Panc1 (cell line): ENCODE results near the gene PEPD. TPM values are rescaled to one million over a fixed set of nuclear protein-coding genes. Genes with fewer than 3 reads are reported as not detected.

ENCODE experiments used
- ATAC-seq: fragments of 200-7000 bp; cut with Tn5 transposase; 2 replicates; pipeline ENCODE4 v1.9.1; 2020; ENCODE audit warnings: mild to moderate bottlenecking, moderate library complexity
- BruUV-seq: library from RNA; stranded (reverse); fragments of 400-500 nt; replicated peaks from 2 replicates; lab custom pipeline; 2021; lab: Mats Ljungman, UMichigan
- CTCF ChIA-PET: fragments of 300-600 bp; sonication (Branson Sonifier 250); formaldehyde crosslinking; loops from one replicate; lab custom pipeline; 2022; ENCODE audit warnings: antibody characterized with exemption; lab: Charles Lee
- POLR2A ChIA-PET: fragments of 300-600 bp; sonication (Branson Sonifier 250); formaldehyde crosslinking; loops from one replicate; lab custom pipeline; 2022; ENCODE audit warnings: antibody characterized with exemption; lab: Charles Lee
- DNase-seq: peaks from one replicate; pipeline ENCODE4 v3.0.0-alpha.2; 2010; ENCODE audit warnings: low read depth, low spot score
- H3K27ac ChIP-seq: 2 replicates; pipeline ENCODE4 v1.5.1; 2011; ENCODE audit warnings: mild to moderate bottlenecking, low read length, inconsistent platforms
- H3K27me3 ChIP-seq: fragments of 200-500 bp; sonication (Bioruptor generic); 2 replicates; pipeline ENCODE4 v1.6.0; 2014; ENCODE audit warnings: low read length, inconsistent platforms; ENCODE audit not compliant: control insufficient read depth, insufficient read depth
- H3K36me3 ChIP-seq: fragments of 200-500 bp; sonication (Bioruptor generic); 2 replicates; pipeline ENCODE4 v1.5.1; 2014; ENCODE audit warnings: inconsistent platforms, mild to moderate bottlenecking, low read length, moderate library complexity; ENCODE audit not compliant: control insufficient read depth, insufficient read depth
- H3K4me1 ChIP-seq: 2 replicates; pipeline ENCODE4 v1.5.1; 2011; ENCODE audit warnings: inconsistent platforms, mild to moderate bottlenecking, low read length, moderate library complexity; ENCODE audit not compliant: control insufficient read depth, insufficient read depth
- H3K4me3 ChIP-seq, 2 experiments: 2 replicates each; pipeline ENCODE4 v1.5.1; 2011 to 2012; ENCODE audit warnings: low read depth in 2 of 2, low read length in 2 of 2, mild to moderate bottlenecking in 2 of 2, inconsistent platforms in 1 of 2, moderate library complexity in 1 of 2
- H3K9me3 ChIP-seq: fragments of 200-500 bp; sonication (Bioruptor generic); 2 replicates; pipeline ENCODE4 v1.5.1; 2014; ENCODE audit warnings: low read depth, mild to moderate bottlenecking, inconsistent platforms, low read length, moderate library complexity; ENCODE audit not compliant: control insufficient read depth, insufficient read depth
- POLR2AphosphoS5 ChIP-seq: IDR thresholded peaks from 2 replicates; pipeline ENCODE4 v1.6.1; 2012; ENCODE audit warnings: mild to moderate bottlenecking, low read depth, low read length, moderate library complexity
- SIN3A ChIP-seq: IDR thresholded peaks from 2 replicates; pipeline ENCODE4 v1.6.1; 2012; ENCODE audit warnings: low read depth, mild to moderate bottlenecking, low read length, moderate library complexity, borderline replicate concordance; ENCODE audit not compliant: insufficient read depth
- TCF7L2 ChIP-seq: IDR thresholded peaks from 2 replicates; pipeline ENCODE4 v1.6.1; 2011; ENCODE audit warnings: mild to moderate bottlenecking, low read depth, low read length, inconsistent platforms
- in situ Hi-C: cut with HindIII; loops from 2 replicates; pipeline ENCODE4 v1.10.0; 2016; ENCODE audit warnings: low sequenced_read_pairs, low pct_unique_long_range_greater_than_20kb
- intact Hi-C: fragments of 100-400 bp; cut with micrococcal nuclease; formaldehyde crosslinking; loops from one replicate; pipeline ENCODE4 v1.10.0; 2022; ENCODE audit not compliant: unreplicated experiment
- total RNA-seq: library from RNA; stranded (reverse); gene quantifications from one replicate; pipeline ENCODE4 v1.2.1, GENCODE V29; 2021; ENCODE audit not compliant: unreplicated experiment
- TF ChIP-seq, protein P1 (sequence below): fragments of 450-650 bp; IDR thresholded peaks from 2 replicates; pipeline ENCODE4 v1.5.1; 2017; ENCODE audit warnings: mild to moderate bottlenecking
- TF ChIP-seq, protein P2 (sequence below), 2 experiments: IDR thresholded peaks; 2 replicates each; pipeline ENCODE4 v1.6.1; 2011 to 2012; ENCODE audit warnings: low read depth in 2 of 2, control low read depth in 1 of 2, low read length in 1 of 2, mild to moderate bottlenecking in 1 of 2, moderate library complexity in 1 of 2; ENCODE audit not compliant: insufficient read depth in 1 of 2

Gene PEPD
- total RNA-seq, 1 experiment from 2014 or later = 102 TPM

DNA sequence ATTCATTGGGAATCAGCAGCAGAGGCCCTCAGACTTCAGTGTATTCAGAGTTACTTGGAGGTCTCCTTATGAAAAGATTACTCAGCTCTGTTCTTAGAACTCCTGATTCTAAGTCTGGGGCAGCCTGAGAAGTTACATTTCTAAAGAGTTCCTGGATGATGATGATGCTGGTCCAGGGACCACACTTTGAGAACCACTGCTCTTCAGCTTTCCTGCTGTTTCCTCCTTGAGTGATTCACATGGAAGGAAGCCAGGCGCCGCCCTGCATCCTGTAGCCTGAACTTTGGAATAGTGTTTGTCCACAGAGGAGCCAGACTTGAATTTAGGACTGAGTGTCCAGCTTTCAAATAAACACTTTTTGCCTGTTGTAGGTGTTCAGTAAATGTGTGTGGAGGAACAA lies 145.2 kb downstream of the PEPD start:
- H3K4me3 ChIP-seq = peak overlapping the region in 1 of 2 experiments; percentile 96; a peak in 1 of 4 replicates
- in situ Hi-C loops = no loop called here
- H3K9me3 ChIP-seq = no peaks in the 10 kb centered on the region
- no TSS peak for BruUV-seq
- POLR2A ChIA-PET = no interaction called here
- CTCF ChIA-PET = no interaction called here
- DNase-seq = peak; percentile 64
- H3K4me1 ChIP-seq = peaks cover 39% of the 10 kb centered on the region
- no peak overlapping the region for H3K27ac ChIP-seq
- H3K36me3 ChIP-seq = peaks cover 5% of the 10 kb centered on the region; the same call in 1 of the 2 replicates
- intact Hi-C loops = no loop called here
- TF ChIP-seq, protein P1, sequence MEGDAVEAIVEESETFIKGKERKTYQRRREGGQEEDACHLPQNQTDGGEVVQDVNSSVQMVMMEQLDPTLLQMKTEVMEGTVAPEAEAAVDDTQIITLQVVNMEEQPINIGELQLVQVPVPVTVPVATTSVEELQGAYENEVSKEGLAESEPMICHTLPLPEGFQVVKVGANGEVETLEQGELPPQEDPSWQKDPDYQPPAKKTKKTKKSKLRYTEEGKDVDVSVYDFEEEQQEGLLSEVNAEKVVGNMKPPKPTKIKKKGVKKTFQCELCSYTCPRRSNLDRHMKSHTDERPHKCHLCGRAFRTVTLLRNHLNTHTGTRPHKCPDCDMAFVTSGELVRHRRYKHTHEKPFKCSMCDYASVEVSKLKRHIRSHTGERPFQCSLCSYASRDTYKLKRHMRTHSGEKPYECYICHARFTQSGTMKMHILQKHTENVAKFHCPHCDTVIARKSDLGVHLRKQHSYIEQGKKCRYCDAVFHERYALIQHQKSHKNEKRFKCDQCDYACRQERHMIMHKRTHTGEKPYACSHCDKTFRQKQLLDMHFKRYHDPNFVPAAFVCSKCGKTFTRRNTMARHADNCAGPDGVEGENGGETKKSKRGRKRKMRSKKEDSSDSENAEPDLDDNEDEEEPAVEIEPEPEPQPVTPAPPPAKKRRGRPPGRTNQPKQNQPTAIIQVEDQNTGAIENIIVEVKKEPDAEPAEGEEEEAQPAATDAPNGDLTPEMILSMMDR = no peak
- no peak for TF ChIP-seq POLR2AphosphoS5
- TF ChIP-seq TCF7L2 = no peak
- TF ChIP-seq, protein P2, sequence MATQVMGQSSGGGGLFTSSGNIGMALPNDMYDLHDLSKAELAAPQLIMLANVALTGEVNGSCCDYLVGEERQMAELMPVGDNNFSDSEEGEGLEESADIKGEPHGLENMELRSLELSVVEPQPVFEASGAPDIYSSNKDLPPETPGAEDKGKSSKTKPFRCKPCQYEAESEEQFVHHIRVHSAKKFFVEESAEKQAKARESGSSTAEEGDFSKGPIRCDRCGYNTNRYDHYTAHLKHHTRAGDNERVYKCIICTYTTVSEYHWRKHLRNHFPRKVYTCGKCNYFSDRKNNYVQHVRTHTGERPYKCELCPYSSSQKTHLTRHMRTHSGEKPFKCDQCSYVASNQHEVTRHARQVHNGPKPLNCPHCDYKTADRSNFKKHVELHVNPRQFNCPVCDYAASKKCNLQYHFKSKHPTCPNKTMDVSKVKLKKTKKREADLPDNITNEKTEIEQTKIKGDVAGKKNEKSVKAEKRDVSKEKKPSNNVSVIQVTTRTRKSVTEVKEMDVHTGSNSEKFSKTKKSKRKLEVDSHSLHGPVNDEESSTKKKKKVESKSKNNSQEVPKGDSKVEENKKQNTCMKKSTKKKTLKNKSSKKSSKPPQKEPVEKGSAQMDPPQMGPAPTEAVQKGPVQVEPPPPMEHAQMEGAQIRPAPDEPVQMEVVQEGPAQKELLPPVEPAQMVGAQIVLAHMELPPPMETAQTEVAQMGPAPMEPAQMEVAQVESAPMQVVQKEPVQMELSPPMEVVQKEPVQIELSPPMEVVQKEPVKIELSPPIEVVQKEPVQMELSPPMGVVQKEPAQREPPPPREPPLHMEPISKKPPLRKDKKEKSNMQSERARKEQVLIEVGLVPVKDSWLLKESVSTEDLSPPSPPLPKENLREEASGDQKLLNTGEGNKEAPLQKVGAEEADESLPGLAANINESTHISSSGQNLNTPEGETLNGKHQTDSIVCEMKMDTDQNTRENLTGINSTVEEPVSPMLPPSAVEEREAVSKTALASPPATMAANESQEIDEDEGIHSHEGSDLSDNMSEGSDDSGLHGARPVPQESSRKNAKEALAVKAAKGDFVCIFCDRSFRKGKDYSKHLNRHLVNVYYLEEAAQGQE (IDR thresholded peaks at IDR 0.05; ENCODE audit: insufficient read depth in 1 of 2, low read depth in 2 of 2, low read length in 1 of 2) = no peak
- no peak for TF ChIP-seq SIN3A
- no peak for ATAC-seq
- H3K27me3 ChIP-seq = no peaks in the 10 kb centered on the region

DNA sequence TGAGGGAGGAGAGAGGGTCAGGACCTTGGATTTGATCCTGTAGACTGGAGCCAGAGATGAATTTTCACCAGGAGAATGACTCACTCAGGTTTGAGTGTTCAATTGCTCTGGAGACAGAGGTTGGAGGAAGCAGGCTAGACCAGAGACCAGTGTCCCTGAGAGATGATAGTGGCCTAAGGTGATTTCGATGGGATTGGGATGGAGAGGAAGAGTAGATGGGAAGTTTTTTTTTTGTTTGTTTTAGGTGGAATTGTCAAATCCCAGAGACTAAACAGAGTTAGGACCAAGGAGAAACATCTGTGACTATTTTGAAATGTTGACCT lies 145.8 kb downstream of the PEPD start:
- DNase-seq (no peak), ATAC-seq (no peak)
- ChIA-PET POLR2A (no interaction called here), CTCF (no interaction called here)
- H3K4me3 ChIP-seq = peak overlapping the region; percentile 88 to 96; a peak in 3 of 4 replicates
- peak overlapping the region; percentile 92; the same call in 1 of the 2 replicates for H3K27ac ChIP-seq
- intact Hi-C loops (no loop called here), in situ Hi-C loops (no loop called here)
- no TSS peak for BruUV-seq
- TF ChIP-seq, protein P1 = no peak
- TF ChIP-seq POLR2AphosphoS5 (no peak), SIN3A (no peak), TCF7L2 (no peak)
- TF ChIP-seq, protein P2 (IDR thresholded peaks at IDR 0.05; ENCODE audit: insufficient read depth in 1 of 2, low read depth in 2 of 2, low read length in 1 of 2) = no peak
- H3K27me3 ChIP-seq = no peaks in the 10 kb centered on the region
- peaks cover 5% of the 10 kb centered on the region; the same call in 1 of the 2 replicates for H3K36me3 ChIP-seq
- H3K4me1 ChIP-seq = peaks cover 36% of the 10 kb centered on the region
- no peaks in the 10 kb centered on the region for H3K9me3 ChIP-seq
